Measurements from ENCODE around the gene NDUFV2.
"Not testable (repeated sequence)": the region's sequence is repeated elsewhere in the genome, so short reads cannot be mapped to it uniquely, and the experiment has no call there.

Gene NDUFV2

GRCh38 chr18:9082711-9083510 is 19.6 kb upstream of the NDUFV2 start:
- Histone ChIP-seq H3K27me3 (ENCODE audit: insufficient read depth, low read depth, severe bottlenecking) (no peaks in the 10 kb centered on the region), H3K4me3 (ENCODE audit: low read depth, low read length) (no peak overlapping the region), H3K9me3 (ENCODE audit: severe bottlenecking) (no peaks in the 10 kb centered on the region), H3K36me3 (no peaks in the 10 kb centered on the region), H3K27ac (no peak overlapping the region)
- no peak for DNase-seq
- TF ChIP-seq, protein P1, sequence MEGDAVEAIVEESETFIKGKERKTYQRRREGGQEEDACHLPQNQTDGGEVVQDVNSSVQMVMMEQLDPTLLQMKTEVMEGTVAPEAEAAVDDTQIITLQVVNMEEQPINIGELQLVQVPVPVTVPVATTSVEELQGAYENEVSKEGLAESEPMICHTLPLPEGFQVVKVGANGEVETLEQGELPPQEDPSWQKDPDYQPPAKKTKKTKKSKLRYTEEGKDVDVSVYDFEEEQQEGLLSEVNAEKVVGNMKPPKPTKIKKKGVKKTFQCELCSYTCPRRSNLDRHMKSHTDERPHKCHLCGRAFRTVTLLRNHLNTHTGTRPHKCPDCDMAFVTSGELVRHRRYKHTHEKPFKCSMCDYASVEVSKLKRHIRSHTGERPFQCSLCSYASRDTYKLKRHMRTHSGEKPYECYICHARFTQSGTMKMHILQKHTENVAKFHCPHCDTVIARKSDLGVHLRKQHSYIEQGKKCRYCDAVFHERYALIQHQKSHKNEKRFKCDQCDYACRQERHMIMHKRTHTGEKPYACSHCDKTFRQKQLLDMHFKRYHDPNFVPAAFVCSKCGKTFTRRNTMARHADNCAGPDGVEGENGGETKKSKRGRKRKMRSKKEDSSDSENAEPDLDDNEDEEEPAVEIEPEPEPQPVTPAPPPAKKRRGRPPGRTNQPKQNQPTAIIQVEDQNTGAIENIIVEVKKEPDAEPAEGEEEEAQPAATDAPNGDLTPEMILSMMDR (IDR thresholded peaks at IDR 0.05; ENCODE audit: low read depth, low read length): no peak

DNA sequence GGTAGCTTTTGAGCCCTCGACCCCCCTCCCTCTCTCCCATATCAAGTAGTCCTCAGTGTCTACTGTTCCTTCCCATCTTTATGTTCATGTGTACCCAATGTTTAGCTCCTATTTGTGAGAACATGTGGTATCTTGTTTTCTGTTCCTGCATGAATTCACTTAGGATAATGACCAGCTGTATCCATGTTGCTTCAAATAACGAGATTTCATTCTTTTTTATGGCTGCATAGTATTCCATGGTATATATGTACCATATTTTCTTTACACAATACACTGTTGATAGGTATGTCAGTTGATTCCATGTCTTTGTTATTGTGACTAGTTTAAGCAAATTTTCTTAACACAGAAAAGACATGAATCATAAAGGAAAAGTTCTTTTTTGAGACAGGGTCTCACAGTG is 16.5 kb upstream of the NDUFV2 start:
- Histone ChIP-seq H3K4me3 (ENCODE audit: low read depth, low read length) (no peak overlapping the region), H3K9me3 (ENCODE audit: severe bottlenecking) (no peaks in the 10 kb centered on the region), H3K27me3 (ENCODE audit: insufficient read depth, low read depth, severe bottlenecking) (no peaks in the 10 kb centered on the region), H3K27ac (no peak overlapping the region), H3K36me3 (no peaks in the 10 kb centered on the region)
- TF ChIP-seq, protein P1 (IDR thresholded peaks at IDR 0.05; ENCODE audit: low read depth, low read length): no peak
- DNase-seq: no peak

GRCh38 chr18:9086624-9087023 is 15.9 kb upstream of the NDUFV2 start:
- H3K4me3 ChIP-seq (ENCODE audit: low read depth, low read length): no peak overlapping the region
- no peak overlapping the region for H3K27ac ChIP-seq

DNA sequence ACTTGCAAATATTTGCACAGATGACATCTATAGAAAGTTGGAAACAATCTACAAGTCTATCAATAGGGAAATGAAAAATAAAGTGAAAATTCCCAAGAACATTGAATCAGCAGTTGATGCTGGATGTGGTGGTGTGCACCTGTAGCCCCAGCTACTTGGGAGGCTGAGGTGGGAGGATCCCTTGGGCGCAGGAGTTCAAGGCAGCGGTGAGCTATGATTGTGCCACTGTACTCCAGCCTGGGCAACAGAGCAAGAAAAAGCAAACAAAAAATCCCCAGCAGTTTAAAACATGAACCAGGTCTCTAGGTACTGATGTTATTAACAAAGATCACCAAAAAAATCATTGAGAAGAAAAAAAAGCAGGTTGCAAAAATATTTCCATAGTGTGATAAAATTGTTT is 15.4 kb upstream of the NDUFV2 start:
- H3K27me3 ChIP-seq (ENCODE audit: insufficient read depth, low read depth, severe bottlenecking): no peaks in the 10 kb centered on the region
- TF ChIP-seq, protein P1 (IDR thresholded peaks at IDR 0.05; ENCODE audit: low read depth, low read length): no peak
- H3K27ac ChIP-seq: no peak overlapping the region
- DNase-seq: no peak
- no peak overlapping the region for H3K4me3 ChIP-seq (ENCODE audit: low read depth, low read length)
- no peaks in the 10 kb centered on the region for H3K36me3 ChIP-seq
- no peaks in the 10 kb centered on the region for H3K9me3 ChIP-seq (ENCODE audit: severe bottlenecking)

More at GRCh38 chr18:9086624-9087023, 15.9 kb upstream of the NDUFV2 start:
- Histone ChIP-seq H3K9me3 (ENCODE audit: severe bottlenecking) (no peaks in the 10 kb centered on the region), H3K36me3 (no peaks in the 10 kb centered on the region), H3K27me3 (ENCODE audit: insufficient read depth, low read depth, severe bottlenecking) (no peaks in the 10 kb centered on the region)
- DNase-seq: no peak
- TF ChIP-seq, protein P1 (IDR thresholded peaks at IDR 0.05; ENCODE audit: low read depth, low read length): no peak

DNA sequence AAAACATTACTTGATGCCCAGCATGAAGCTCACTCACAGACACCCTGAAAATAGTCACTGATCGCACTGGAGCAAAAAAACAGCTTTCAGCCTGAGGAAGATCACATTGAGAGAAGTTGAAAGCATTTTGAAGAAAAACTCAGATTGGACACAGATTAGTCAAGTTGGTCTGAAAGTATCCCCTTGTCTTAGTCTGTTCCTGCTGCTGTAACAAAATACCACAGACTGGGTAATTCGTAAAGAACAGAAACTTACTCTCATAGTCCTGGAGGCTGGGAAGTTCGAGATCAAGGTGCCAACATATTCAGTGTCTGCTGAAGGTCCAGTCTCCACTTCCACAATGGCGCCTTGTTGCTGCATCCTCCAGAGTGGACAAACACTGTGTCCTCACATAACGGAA is 14.2 kb upstream of the NDUFV2 start:
- Histone ChIP-seq H3K27me3 (ENCODE audit: insufficient read depth, low read depth, severe bottlenecking) (no peaks in the 10 kb centered on the region), H3K27ac (no peak overlapping the region), H3K9me3 (ENCODE audit: severe bottlenecking) (peaks cover 2% of the 10 kb centered on the region), H3K36me3 (no peaks in the 10 kb centered on the region), H3K4me3 (ENCODE audit: low read depth, low read length) (no peak overlapping the region)
- TF ChIP-seq, protein P1 (IDR thresholded peaks at IDR 0.05; ENCODE audit: low read depth, low read length): no peak
- no peak for DNase-seq

DNA sequence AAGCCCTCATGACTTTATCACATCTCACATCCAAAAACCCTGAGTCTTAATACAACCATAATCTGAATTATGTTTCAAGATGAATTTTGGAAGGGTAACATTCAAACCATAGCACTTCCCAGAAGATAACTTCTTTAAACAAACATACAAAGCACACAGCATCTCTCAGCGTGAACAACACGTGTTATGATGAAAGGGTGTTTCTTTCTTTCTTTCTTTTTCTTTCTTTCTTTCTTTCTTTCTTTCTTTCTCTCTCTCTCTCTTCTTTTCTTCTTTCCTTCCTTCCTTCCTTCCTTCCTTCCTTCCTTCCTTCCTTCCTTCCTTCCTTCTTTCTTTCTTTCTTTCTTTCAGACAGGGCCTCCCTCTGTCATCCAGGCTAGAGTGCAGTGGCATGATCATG is 13.8 kb upstream of the NDUFV2 start:
- not testable (repeated sequence) for H3K27ac ChIP-seq; H3K36me3 ChIP-seq; DNase-seq; H3K9me3 ChIP-seq (ENCODE audit: severe bottlenecking); H3K27me3 ChIP-seq (ENCODE audit: insufficient read depth, low read depth, severe bottlenecking); H3K4me3 ChIP-seq (ENCODE audit: low read depth, low read length)

Data from WERI-Rb-1 (cell line).